SK-N-MC (cell line): ENCODE measurements around the gene TGFBR3.

Experiments used
- DNase-seq: peaks from one replicate; pipeline ENCODE4 v3.0.0-alpha.2; 2011; ENCODE audit warnings: low read depth, low spot score
- H3K27ac ChIP-seq: fragments of 200-600 bp; sonication (generic); 2 replicates; pipeline ENCODE4 v1.5.1; 2016; ENCODE audit warnings: mixed run types
- H3K36me3 ChIP-seq: fragments of 200-600 bp; sonication (generic); 2 replicates; pipeline ENCODE4 v1.6.1; 2017; ENCODE audit warnings: antibody characterized with exemption, low read length, mixed read lengths; ENCODE audit not compliant: insufficient read depth
- H3K4me3 ChIP-seq: fragments of 200-600 bp; sonication (generic); 2 replicates; pipeline ENCODE4 v1.5.1; 2016
- H3K9ac ChIP-seq: fragments of 200-600 bp; sonication (generic); 2 replicates; pipeline ENCODE4 v1.8.0; 2017; ENCODE audit warnings: mixed run types, mixed read lengths; ENCODE audit not compliant: insufficient read length
- H3K9me3 ChIP-seq: fragments of 200-600 bp; sonication (generic); 2 replicates; pipeline ENCODE4 v1.6.1; 2017; ENCODE audit warnings: low read depth, mild to moderate bottlenecking, antibody characterized with exemption, low read length, moderate library complexity, mixed read lengths
- EZH2 ChIP-seq: fragments of 200-600 bp; sonication (generic); IDR thresholded peaks from one replicate; pipeline ENCODE4 v1.6.1; 2017; ENCODE audit warnings: antibody characterized with exemption
- FOXP2 ChIP-seq: optimal IDR thresholded peaks from 2 replicates; pipeline ENCODE3; 2011; ENCODE audit warnings: mild to moderate bottlenecking, moderate library complexity; ENCODE audit not compliant: insufficient read depth; ENCODE audit errors: extremely low read length, control extremely low read depth
- POLR2AphosphoS5 ChIP-seq: IDR thresholded peaks from 2 replicates; pipeline ENCODE4 v1.6.1; 2012; ENCODE audit warnings: mild to moderate bottlenecking, low read depth, low read length, borderline replicate concordance

Gene TGFBR3

DNA sequence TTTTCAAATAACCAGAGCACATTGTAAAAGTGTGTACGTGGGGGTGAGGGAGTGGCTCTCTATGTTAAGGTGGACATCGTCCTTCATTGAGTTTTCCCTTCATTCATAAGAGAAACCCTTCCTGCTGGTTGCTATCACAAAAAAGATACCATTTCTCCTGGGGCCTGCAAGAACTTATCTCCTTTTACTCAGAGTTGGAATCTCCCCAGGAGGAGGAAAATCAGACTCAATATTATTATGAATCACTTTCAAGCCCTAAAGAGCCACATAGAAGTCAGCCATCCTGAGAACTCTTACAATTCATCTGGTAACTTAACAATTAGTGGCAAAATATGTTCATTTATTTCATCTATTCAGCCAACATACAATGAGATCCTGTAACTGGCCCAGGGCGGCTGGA, 27.1 kb upstream of the TGFBR3 start:
- Histone ChIP-seq H3K4me3 (no peak overlapping the region), H3K9me3 (no peaks in the 10 kb centered on the region), H3K36me3 (no peaks in the 10 kb centered on the region), H3K9ac (no peak overlapping the region), H3K27ac (no peak overlapping the region)
- TF ChIP-seq EZH2 (no peak), POLR2AphosphoS5 (no peak), FOXP2 (no peak)
- no peak for DNase-seq

DNA sequence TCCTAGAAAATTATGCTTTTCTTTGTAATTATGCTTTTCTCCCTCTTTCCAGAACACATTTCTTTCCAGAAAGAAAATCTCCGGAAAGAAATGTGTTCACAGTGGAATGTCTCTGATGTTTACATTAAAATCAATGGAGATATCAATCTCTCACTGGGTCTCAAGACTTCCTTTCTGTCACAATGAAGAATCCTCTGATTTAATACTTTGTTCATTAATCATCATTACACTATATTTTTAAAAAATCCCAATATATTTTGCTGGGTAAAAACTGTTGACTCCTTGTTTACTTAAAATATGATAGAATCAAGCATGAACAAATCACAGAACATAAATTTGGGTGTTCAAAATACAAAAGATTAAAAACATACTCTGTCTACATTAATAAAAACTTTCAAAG, 26.3 kb upstream of the TGFBR3 start:
- Histone ChIP-seq H3K27ac (no peak overlapping the region), H3K36me3 (no peaks in the 10 kb centered on the region), H3K9me3 (no peaks in the 10 kb centered on the region), H3K4me3 (no peak overlapping the region), H3K9ac (no peak overlapping the region)
- TF ChIP-seq EZH2 (no peak), POLR2AphosphoS5 (no peak), FOXP2 (no peak)
- DNase-seq = no peak

DNA sequence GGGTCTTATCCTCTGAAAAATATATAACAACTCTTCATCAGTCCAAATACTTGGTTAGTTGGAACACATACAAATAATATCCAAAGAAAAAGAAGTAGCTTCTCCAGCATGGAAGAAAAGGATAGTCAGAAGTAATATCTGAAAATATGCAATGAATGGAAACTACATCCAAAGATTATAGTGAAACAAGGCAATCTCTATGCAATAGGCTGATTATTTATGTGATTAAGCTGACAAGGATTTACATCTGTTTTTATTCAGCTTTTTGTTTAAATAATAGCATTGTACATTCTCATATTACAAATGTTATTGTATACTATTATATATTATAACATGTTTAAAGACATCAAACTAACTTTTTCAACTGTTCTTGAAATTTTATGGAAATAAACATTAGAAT, 15.3 kb upstream of the TGFBR3 start:
- Histone ChIP-seq H3K36me3 (no peaks in the 10 kb centered on the region), H3K9ac (no peak overlapping the region), H3K4me3 (no peak overlapping the region), H3K9me3 (no peaks in the 10 kb centered on the region), H3K27ac (no peak overlapping the region)
- no peak for DNase-seq
- TF ChIP-seq POLR2AphosphoS5 (no peak), EZH2 (no peak), FOXP2 (no peak)

DNA sequence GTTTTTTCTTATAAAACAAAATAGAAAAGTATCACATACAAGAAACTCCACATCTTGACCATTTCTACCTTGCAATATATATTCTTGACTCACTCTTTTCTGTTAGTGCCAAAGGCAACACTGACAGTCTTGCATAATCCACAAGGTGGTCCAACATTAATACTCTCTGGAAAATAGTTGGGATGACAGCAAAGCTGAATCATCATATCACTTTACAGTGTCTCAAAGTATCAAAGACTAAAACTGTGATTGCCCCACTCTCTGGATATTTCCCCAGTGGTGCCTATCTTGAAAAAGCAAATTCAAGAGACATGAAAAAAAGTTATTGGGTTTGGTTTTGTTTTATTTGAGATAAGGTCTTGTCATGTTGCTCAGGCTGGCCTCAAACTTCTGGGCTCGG, 14.6 kb upstream of the TGFBR3 start:
- Histone ChIP-seq H3K4me3 (no peak overlapping the region), H3K9me3 (no peaks in the 10 kb centered on the region), H3K27ac (no peak overlapping the region), H3K9ac (no peak overlapping the region), H3K36me3 (no peaks in the 10 kb centered on the region)
- TF ChIP-seq EZH2 (no peak), FOXP2 (no peak), POLR2AphosphoS5 (no peak)
- DNase-seq = no peak

DNA sequence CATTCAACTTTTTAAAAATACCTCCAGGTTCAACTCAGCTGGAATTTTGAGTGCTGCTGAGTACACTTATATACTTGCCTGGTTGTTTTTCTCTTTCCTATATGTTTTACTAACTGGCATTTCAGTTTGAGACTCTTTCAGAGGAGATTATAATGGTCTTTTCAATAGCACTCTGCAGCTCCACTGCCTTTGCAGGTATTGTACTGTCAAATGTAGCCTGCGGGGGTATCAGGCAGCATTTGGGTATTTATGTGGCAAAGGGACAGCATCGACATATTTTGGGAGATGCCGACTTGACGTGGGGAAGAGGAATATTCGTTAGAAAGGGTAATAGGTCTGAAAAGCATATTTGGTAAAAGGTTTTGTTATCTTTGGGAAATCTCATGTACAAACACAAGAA, 11.1 kb upstream of the TGFBR3 start:
- no peak for DNase-seq
- Histone ChIP-seq H3K27ac (no peak overlapping the region), H3K9ac (no peak overlapping the region), H3K4me3 (no peak overlapping the region), H3K36me3 (no peaks in the 10 kb centered on the region), H3K9me3 (no peaks in the 10 kb centered on the region)
- TF ChIP-seq POLR2AphosphoS5 = no peak
- no peak for TF ChIP-seq FOXP2
- no peak for TF ChIP-seq EZH2

DNA sequence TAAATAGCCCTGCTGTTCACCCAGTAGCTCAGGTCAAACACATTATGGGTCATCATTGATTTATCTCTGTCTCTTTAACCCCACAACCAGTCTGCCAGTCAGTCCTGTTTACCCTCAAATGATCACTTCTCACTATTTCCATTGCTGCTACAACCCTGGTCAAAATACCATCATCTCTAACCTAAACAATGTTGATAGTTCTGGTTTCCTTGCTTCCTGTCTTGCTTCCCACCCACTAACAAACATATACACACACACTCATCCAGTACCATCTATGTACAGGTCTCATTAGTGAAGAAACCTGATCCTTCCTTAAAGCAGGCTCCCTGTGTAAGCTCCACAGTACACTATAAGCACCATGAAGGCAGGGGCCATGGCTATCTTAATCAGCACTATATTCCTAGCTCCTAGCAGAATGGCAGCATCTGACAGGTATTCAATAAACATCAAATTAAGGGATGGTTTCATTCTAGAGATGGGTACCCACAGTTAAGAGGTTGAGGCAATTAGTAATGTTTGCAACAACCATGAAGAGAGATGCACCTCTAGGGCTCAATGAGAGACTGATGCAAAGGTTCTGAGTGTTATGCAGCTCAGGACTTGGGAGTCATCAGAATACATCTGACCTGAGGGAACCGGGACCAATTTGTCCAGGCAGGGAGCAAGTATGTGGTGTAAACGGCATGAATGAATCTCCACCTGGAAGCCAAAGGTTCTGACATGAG, 10.0 kb upstream of the TGFBR3 start:
- H3K4me3 ChIP-seq = no peak overlapping the region
- no peak overlapping the region for H3K27ac ChIP-seq
- no peak overlapping the region for H3K9ac ChIP-seq
- no peaks in the 10 kb centered on the region for H3K36me3 ChIP-seq
- TF ChIP-seq EZH2 (no peak), FOXP2 (no peak), POLR2AphosphoS5 (no peak)
- DNase-seq = no peak
- H3K9me3 ChIP-seq = no peaks in the 10 kb centered on the region

DNA sequence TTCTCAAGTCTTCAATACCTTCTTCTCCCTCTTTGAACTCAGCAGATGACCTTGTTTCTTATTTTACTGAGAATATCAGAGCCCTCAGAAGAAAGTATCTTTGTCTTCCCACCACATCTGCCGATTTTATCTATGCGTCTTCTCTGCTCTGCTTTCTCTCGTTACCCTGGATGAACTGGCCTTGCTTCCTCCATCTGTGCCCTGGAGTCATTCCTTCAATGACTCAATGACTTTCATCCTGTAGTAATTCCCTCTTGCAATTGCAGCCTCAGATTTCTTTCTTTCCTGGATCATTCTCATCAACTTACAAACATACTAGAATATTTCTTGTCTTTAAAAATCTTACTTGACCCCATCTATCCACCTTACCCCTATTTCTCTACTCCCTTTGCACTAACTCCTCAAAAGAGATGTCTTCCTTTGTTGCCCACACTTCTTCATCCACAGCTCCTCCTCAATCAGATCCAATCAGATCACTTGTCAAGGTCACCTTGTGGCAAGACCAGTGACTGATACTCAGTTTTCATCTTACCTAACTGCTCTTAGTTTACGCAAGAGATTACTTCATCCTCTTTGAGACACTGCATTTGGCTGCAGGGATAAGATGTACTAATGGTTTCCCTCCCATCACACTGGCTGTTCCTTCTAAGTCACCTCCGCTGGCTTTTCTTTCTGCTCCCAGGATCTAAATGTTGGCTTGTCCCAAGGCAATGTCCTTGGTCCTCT, 8.2 kb upstream of the TGFBR3 start:
- DNase-seq = no peak
- H3K36me3 ChIP-seq = no peaks in the 10 kb centered on the region
- H3K9me3 ChIP-seq = no peaks in the 10 kb centered on the region
- TF ChIP-seq EZH2 (no peak), FOXP2 (no peak), POLR2AphosphoS5 (no peak)
- H3K27ac ChIP-seq = no peak overlapping the region
- H3K4me3 ChIP-seq = no peak overlapping the region
- H3K9ac ChIP-seq = no peak overlapping the region

DNA sequence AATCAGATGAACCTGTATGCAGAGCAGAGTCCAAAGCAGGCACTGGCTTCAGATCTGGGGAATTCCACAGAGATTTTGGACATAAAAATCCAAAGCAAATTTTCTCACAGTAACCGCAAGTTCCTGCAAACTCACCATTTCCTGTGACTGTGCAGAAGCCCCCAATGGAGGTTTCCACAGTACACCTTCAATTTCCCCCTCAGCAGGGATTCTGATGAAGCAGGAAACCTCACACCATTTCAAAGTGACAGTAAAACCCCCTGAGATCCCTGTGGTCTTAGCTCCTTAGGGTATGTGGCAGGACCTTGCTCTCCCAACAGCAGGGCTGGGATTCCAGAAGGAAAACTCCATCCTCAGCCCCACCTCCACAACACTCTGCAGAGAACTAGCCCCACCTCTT, 6.0 kb upstream of the TGFBR3 start:
- Histone ChIP-seq H3K36me3 (no peaks in the 10 kb centered on the region), H3K4me3 (peak overlapping the region; percentile 64), H3K9me3 (no peaks in the 10 kb centered on the region), H3K9ac (no peak overlapping the region), H3K27ac (peak overlapping the region; percentile 83)
- DNase-seq = peak; percentile 78
- TF ChIP-seq POLR2AphosphoS5 (peak; percentile 30; the same call in 1 of the 2 replicates), FOXP2 (no peak)

DNA sequence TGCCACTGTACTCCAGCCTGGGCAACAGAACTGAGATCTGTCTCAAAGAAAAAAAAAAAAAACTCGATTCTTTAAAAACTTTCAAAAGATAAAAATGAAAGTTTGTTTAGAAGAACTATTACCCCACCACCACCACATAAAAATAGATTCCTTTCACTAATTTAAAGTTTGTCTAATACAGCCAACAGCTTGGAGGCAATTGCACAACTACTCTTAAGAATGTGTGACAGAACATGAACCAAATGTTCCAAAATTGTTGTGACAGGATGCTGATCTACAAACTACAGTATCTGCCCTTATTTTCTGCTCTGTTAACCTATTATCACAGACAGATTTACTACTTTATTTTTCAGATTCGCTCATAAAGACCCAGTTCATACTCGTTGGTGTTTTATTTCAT, 5.5 kb upstream of the TGFBR3 start:
- peak; percentile 85 for DNase-seq
- H3K27ac ChIP-seq = peak overlapping the region; percentile 83

More for the DNA sequence above, 5.5 kb upstream of the TGFBR3 start:
- no peak for TF ChIP-seq FOXP2
- TF ChIP-seq POLR2AphosphoS5 = no peak; the same call in 1 of the 2 replicates
- no peak for TF ChIP-seq EZH2
- no peaks in the 10 kb centered on the region for H3K36me3 ChIP-seq
- H3K9ac ChIP-seq = no peak overlapping the region
- no peaks in the 10 kb centered on the region for H3K9me3 ChIP-seq
- H3K4me3 ChIP-seq = peak overlapping the region; percentile 64
